ENCODE measurements around the gene HMX2. TPM values are rescaled to one million over a fixed set of nuclear protein-coding genes. Genes with fewer than 3 reads are reported as not detected.

HMX2 gene
- total RNA-seq, result not detected in 2 replicates

DNA sequence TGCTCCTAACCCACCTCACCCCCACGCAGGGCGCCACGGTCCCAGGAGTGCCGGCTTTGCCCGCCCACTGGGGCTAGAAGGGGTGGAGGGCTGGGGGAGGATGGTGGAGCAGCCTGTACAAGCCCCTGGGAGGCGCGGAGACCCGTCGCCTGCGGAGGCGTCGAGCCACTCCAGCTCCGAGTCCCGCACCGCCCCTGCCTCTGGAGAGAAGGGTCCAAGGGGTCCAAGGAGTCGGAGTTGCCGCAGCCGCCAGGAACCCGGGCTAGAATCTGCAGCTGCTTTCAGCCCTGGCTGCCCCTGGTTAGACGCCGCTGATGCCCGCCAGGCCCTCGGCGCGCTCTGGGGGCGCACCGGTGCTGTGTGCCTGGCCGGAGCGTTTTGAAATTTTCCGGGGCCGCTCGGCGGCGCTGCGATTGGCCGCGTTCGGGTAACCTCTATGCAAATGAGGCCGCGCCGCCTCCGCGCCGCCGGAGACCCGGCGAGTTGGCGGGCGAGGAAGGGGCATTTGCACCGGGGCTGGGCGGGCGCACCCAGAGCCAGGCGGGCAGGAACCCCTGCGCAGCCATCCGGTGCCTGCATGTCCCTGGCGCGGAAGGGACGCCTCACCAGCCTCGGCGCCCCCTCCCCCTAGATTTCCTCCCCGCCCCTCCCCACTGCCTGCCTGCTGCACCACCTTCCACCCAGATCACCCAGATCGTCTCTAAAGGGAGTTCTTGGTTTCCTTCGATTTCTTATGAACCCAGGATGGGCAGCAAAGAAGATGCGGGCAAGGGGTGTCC lies at the start of gene HMX2:
HMX2 (plus strand) TSS at position 502 of the 779 bp plus-strand sequence; CDS start at position 745, 243 bp downstream.

DNA sequence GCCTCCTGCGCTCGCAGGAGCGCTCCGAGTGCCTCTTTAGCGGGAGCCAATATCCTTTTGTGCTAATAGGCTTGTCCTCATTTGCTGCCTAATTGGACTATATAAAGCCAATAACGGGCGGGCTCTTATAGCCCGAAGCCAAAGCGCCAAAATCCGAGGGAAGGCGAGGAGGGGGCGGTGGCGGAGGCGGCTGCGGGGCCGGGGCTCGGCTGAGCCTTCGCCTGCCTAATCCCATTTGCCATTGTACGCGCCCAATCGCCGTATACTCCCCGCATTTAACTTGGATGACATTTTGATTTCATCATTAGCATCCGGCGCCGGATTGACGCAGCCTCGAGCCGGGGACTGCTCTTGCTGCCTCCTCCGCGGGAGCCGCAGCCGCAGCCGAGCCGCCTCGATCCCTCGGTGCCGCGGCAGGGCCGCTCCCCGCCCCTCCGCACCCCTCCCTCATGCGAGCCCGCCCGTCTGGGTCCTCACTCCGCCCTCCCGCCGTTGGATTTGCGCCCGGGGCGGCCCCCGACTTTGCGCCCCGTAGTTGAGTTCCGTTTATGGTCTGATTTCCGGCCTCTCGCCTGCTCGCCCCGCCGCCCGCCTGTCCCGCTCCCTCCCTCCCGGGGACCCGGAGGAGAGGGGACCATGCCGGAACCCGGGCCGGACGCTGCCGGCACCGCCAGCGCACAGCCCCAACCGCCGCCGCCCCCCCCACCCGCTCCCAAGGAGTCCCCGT lies 12.4 kb upstream of the HMX2 start, which contains the start of gene HMX3:
HMX3 (plus strand) TSS at position 556 of the 727 bp plus-strand sequence; CDS start at position 637, 81 bp downstream.

DNA sequence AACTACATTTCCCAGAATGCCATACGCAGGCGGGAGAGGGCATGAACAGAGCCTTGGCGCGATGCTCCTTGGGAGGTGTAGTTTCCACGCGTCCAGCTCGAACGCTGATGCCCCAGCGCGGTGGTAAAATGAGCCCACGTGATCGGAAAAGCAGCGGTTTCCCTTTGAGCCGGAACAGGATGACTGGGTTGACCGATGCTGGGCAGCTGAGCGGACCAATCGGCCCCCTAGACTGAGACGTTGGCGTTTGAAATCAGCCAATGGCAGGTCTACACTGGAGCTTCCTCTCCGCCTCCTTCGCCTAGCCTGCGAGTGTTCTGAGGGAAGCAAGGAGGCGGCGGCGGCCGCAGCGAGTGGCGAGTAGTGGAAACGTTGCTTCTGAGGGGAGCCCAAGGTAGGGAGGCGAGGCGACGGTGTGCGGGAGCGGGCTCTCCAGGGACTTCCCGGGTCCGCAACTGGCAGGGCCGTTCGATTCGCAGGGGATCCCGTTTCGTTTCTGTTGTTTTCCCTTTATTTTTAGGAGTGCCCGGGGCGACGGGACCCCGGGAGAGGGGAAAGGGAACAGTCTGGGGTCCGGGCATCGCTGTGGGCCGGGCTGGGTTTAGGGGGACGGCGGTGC lies 6.3 kb downstream of the HMX2 start, which contains the start of gene BUB3:
BUB3 (plus strand) TSS at position 311 of the 619 bp plus-strand sequence. CDS start 516 bp downstream, outside the sequence.

Other genes with a start within 250 kb of the HMX2 start
- gene FAM24A, start 237.5 kb upstream of the HMX2 start, total RNA-seq, result not detected in 2 replicates
- 4.7 and 8.3 TPM in 2 replicates for gene C10orf88, start 193.9 kb upstream of the HMX2 start, total RNA-seq
- 0.36 and 4.9 TPM in 2 replicates for gene PSTK, start 167.7 kb upstream of the HMX2 start, total RNA-seq
- 1.8 and 3.7 TPM in 2 replicates for gene IKZF5, start 139.3 kb upstream of the HMX2 start, total RNA-seq
- gene ACADSB, start 139.1 kb upstream of the HMX2 start, total RNA-seq, result 4.2 and 7.1 TPM in 2 replicates
- gene HMX3, start 12.2 kb upstream of the HMX2 start, total RNA-seq, result not detected in 2 replicates
- 113 and 115 TPM in 2 replicates for gene BUB3, start 6.3 kb downstream of the HMX2 start, total RNA-seq